SK-N-MC (cell line): ENCODE results near the gene SLC5A2.

Experiments used
- EZH2 ChIP-seq: fragments of 200-600 bp; sonication (generic); IDR thresholded peaks from one replicate; pipeline ENCODE4 v1.6.1; 2017; ENCODE audit warnings: antibody characterized with exemption
- FOXP2 ChIP-seq: optimal IDR thresholded peaks from 2 replicates; pipeline ENCODE3; 2011; ENCODE audit warnings: mild to moderate bottlenecking, moderate library complexity; ENCODE audit not compliant: insufficient read depth; ENCODE audit errors: extremely low read length, control extremely low read depth
- POLR2AphosphoS5 ChIP-seq: IDR thresholded peaks from 2 replicates; pipeline ENCODE4 v1.6.1; 2012; ENCODE audit warnings: mild to moderate bottlenecking, low read depth, low read length, borderline replicate concordance

DNA sequence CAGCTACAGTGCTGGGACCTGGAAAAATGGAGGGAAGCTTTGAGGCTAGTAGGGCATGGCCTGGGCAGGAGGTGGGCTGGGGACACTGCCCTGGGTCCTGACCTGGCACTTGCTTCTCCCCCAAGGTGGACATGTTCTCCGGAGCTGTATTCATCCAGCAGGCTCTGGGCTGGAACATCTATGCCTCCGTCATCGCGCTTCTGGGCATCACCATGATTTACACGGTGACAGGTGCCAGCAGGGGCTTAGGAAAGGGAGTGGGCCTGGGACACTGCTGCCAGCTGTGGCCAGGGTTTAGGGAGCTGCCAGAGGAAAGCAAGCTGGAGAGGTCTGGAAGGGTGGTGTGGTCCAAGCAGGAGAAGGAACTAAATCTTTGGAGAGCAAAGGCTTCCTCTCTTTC is 3.1 kb downstream of the SLC5A2 start:
- TF ChIP-seq EZH2 (no peak), POLR2AphosphoS5 (no peak), FOXP2 (no peak)
